Measurements from ENCODE around the gene PAOX. TPM values are rescaled to one million over a fixed set of nuclear protein-coding genes. Genes with fewer than 3 reads are reported as not detected.
A peak's percentile ranks its signal among the peaks of the same experiment; 100 is the strongest.

Gene PAOX
- total RNA-seq (2012; rRNA removed) (3.6 and 3.8 TPM in 2 replicates), polyA plus RNA-seq (2012; rRNA removed) (4.3 and 4.5 TPM in 2 replicates), Bru-seq, nascent RNA (percentile 54 among the genes with signal in this experiment), BruChase-seq, experiment 1, labeled RNA remaining after a 6-hour chase (percentile 68 among the genes with signal in this experiment), BruChase-seq, experiment 2, labeled RNA remaining after a 2-hour chase (percentile 62 among the genes with signal in this experiment)
- polyA plus RNA-seq (2012; cell fraction: cytosol; rRNA removed), result 3.9 and 4.4 TPM in 2 replicates
- polyA plus RNA-seq (2012; cell fraction: nucleus; rRNA removed; ENCODE audit: low replicate concordance), result 6.7 and 12.6 TPM in 2 replicates
- long read RNA-seq, partial matches to known transcripts, result 1 of 6 reads
- long read RNA-seq, other reads (novel, unspliced or antisense), result 3 of 6 reads

- WGBS, 2 experiments (ENCODE audit: extremely low coverage in 2 of 2, insufficient read length in 1 of 2), result 1% methylated on average over 35 of the region's 78 CpGs; no CpG with 5 or more reads in 1 of the 2 experiments
- ATAC-seq (ENCODE audit: low read depth), result peak; percentile 85
- peak within 1 kb of the TSS; percentile 87 for H3K4me2 ChIP-seq (ENCODE audit: low read depth, low read length)
- H2BK120ac ChIP-seq (ENCODE audit: low read depth, low read length), result no peak within 1 kb of the TSS
- H4K91ac ChIP-seq (ENCODE audit: insufficient read depth, low read depth, low read length), result 0 out of 2 replicates have a peak within 1 kb of the TSS, but pooled peaks have one; percentile 45
- peak within 1 kb of the TSS; percentile 50 for H4K5ac ChIP-seq (ENCODE audit: low read depth, low read length)
- no peaks in the 10 kb centered on the region for H3K9me3 ChIP-seq (ENCODE audit: control insufficient read depth, insufficient read depth, low read length)
- peak within 1 kb of the TSS; percentile 33 for H3K27ac ChIP-seq (ENCODE audit: insufficient read depth, low read length)
- POLR2A ChIA-PET (ENCODE audit: unreplicated experiment), result no interaction called here
- intact Hi-C loops (cut with micrococcal nuclease), result loop anchor here (10.0 kb wide), 1 partner anchor 54 kb away; no protein-coding TSS in a partner anchor
- H3K18ac ChIP-seq (ENCODE audit: low read depth, low read length), result no peak within 1 kb of the TSS
- H2BK15ac ChIP-seq (ENCODE audit: low read depth, low read length), result no peak within 1 kb of the TSS
- peak within 1 kb of the TSS; percentile 60 to 66; a peak in 2 of 4 replicates for H4K8ac ChIP-seq (ENCODE audit: low read depth in 2 of 2, low read length in 2 of 2)
- peak within 1 kb of the TSS; percentile 98 for H2AFZ ChIP-seq (replicated peaks; ENCODE audit: low read length, poor library complexity)
- peak within 1 kb of the TSS; percentile 93 for H3K4me3 ChIP-seq (ENCODE audit: insufficient read depth, low read depth, low read length)
- peak within 1 kb of the TSS; percentile 49 for H2AK5ac ChIP-seq (ENCODE audit: low read depth, low read length)
- H4K20me1 ChIP-seq (ENCODE audit: insufficient read depth, low read length), result no peaks in the 10 kb centered on the region
- in situ Hi-C loops (cut with MboI; ENCODE audit: low sequenced_read_pairs), result no loop called here
- H3K4ac ChIP-seq (ENCODE audit: low read depth, low read length), result peak within 1 kb of the TSS; percentile 47
- TF ChIP-seq CTCF (conservative IDR thresholded peaks at IDR 0.05; ENCODE audit: low read depth, low read length), result no peak
- TF ChIP-seq FOS (IDR thresholded peaks at IDR 0.05; ENCODE audit: low read depth, low read length), result no peak
- TF ChIP-seq RCOR1 (IDR thresholded peaks at IDR 0.05; ENCODE audit: insufficient replicate concordance, low read length), result no peak
- TF ChIP-seq MAZ (IDR thresholded peaks at IDR 0.05; ENCODE audit: borderline replicate concordance, low read depth, low read length), result peak; percentile 75; the same call in 1 of the 2 replicates
- TF ChIP-seq USF2 (IDR thresholded peaks at IDR 0.05; ENCODE audit: low read depth, low read length), result no peak
- TF ChIP-seq ELK1 (IDR thresholded peaks at IDR 0.05; ENCODE audit: borderline replicate concordance, low read depth, low read length), result no peak
- no TSS peak for BruUV-seq (replicated peaks)
- dilution Hi-C loops (cut with HindIII; ENCODE audit: low sequenced_read_pairs, unreplicated experiment), result no loop called here
- peak within 1 kb of the TSS; percentile 18 for H2BK5ac ChIP-seq (ENCODE audit: low read depth, low read length, poor library complexity, severe bottlenecking)
- CTCF ChIA-PET, result no interaction called here
- peaks cover 5% of the 10 kb centered on the region for H3K4me1 ChIP-seq (ENCODE audit: control insufficient read depth, insufficient read depth, low read length)
- peaks cover 8% of the 10 kb centered on the region; the same call in 1 of the 2 replicates for H3K9me1 ChIP-seq (ENCODE audit: insufficient read depth, low read length)
- peak within 1 kb of the TSS; percentile 35; the same call in 1 of the 2 replicates for H3K56ac ChIP-seq (ENCODE audit: extremely low read depth, insufficient read depth, low read length)
- H2AK9ac ChIP-seq (replicated peaks; ENCODE audit: low read depth, low read length, poor library complexity), result peak within 1 kb of the TSS; percentile 86
- DNase-seq, result peak; percentile 46
- H3K23ac ChIP-seq (ENCODE audit: low read depth, low read length), result peak within 1 kb of the TSS; percentile 76; the same call in 1 of the 2 replicates
- peaks cover 0 to 10% of the 10 kb centered on the region in 2 experiments; a peak in 3 of 4 replicates for H3K79me1 ChIP-seq (ENCODE audit: low read depth in 1 of 2, low read length in 2 of 2)
- H3K14ac ChIP-seq (replicated peaks; ENCODE audit: low read depth, low read length), result peak within 1 kb of the TSS; percentile 31; the same call in 1 of the 2 replicates
- H2BK20ac ChIP-seq (ENCODE audit: low read depth, low read length), result no peak within 1 kb of the TSS
- H3K9ac ChIP-seq (ENCODE audit: low read depth, low read length), result peak within 1 kb of the TSS; percentile 73
- H3K36me3 ChIP-seq (ENCODE audit: control insufficient read depth, insufficient read depth, low read length), result peaks cover 5% of the 10 kb centered on the region
- no peaks in the 10 kb centered on the region for H3K27me3 ChIP-seq (ENCODE audit: control insufficient read depth, insufficient read depth, low read length)
Observed at GRCh38 chr10:133379152-133379800, at the start of gene PAOX. TSS of gene PAOX (plus strand) at chr10:133379262. CDS start at chr10:133379317, 55 bp downstream.
